HG02885 (cell line): ENCODE results near the gene EEA1.
"Not testable (repeated sequence)": the region's sequence is repeated elsewhere in the genome, so short reads cannot be mapped to it uniquely, and the experiment has no call there.

ENCODE experiments used
- ATAC-seq: cut with Tn5 transposase; IDR thresholded peaks from one replicate; pipeline ENCODE4 v1.9.1; 2021; ENCODE audit warnings: mild to moderate bottlenecking; ENCODE audit not compliant: unreplicated experiment, poor library complexity

The EEA1 gene

GRCh38 chr12:92759634-92760268, 169.3 kb downstream of the EEA1 start:
- ATAC-seq: no peak

- ATAC-seq: no peak
Measured at GRCh38 chr12:92757597-92758121, 171.4 kb downstream of the EEA1 start.

- ATAC-seq: no peak
Measured at GRCh38 chr12:92756898-92757596, 172.0 kb downstream of the EEA1 start.

- no peak for ATAC-seq
Measured at GRCh38 chr12:92753976-92754885, 174.9 kb downstream of the EEA1 start.

GRCh38 chr12:92749691-92750090, 179.4 kb downstream of the EEA1 start:
- not testable (repeated sequence) for ATAC-seq

GRCh38 chr12:92747151-92747550, 181.9 kb downstream of the EEA1 start:
- ATAC-seq: no peak

- no peak for ATAC-seq
Measured at GRCh38 chr12:92745856-92746550, 183.1 kb downstream of the EEA1 start.

GRCh38 chr12:92743026-92743425, 186.1 kb downstream of the EEA1 start:
- no peak for ATAC-seq

- ATAC-seq: no peak
Measured at GRCh38 chr12:92740411-92740810, 188.7 kb downstream of the EEA1 start.

- no peak for ATAC-seq
Measured at GRCh38 chr12:92739113-92739512, 190.0 kb downstream of the EEA1 start.

GRCh38 chr12:92737855-92738850, 190.9 kb downstream of the EEA1 start:
- no peak for ATAC-seq

GRCh38 chr12:92736605-92737004, 192.5 kb downstream of the EEA1 start:
- no peak for ATAC-seq

GRCh38 chr12:92735131-92735721, 193.9 kb downstream of the EEA1 start:
- ATAC-seq: no peak

GRCh38 chr12:92733661-92734060, 195.4 kb downstream of the EEA1 start:
- no peak for ATAC-seq

- ATAC-seq: no peak
Measured at GRCh38 chr12:92733181-92733580, 195.9 kb downstream of the EEA1 start.

GRCh38 chr12:92732716-92733115, 196.4 kb downstream of the EEA1 start:
- no peak for ATAC-seq

GRCh38 chr12:92732216-92732615, 196.9 kb downstream of the EEA1 start:
- no peak for ATAC-seq

- ATAC-seq: no peak
Measured at GRCh38 chr12:92730758-92731157, 198.3 kb downstream of the EEA1 start.
